A172 (cell line): ENCODE measurements around the gene CD34. TPM values are rescaled to one million over a fixed set of nuclear protein-coding genes. Genes with fewer than 3 reads are reported as not detected.

Experiments used
- DNase-seq: peaks from one replicate; pipeline ENCODE4 v3.0.0-alpha.2; 2015; ENCODE audit warnings: low spot score
- total RNA-seq: library from RNA; depleted of rRNA; stranded (reverse); fragments of >200 nt; shearing (Covaris generic); gene quantifications from 2 replicates; pipeline ENCODE4 v1.2.3, GENCODE V29; 2014

Gene CD34
- total RNA-seq, 1 experiment from 2014 or later, result 0.76 TPM

DNA sequence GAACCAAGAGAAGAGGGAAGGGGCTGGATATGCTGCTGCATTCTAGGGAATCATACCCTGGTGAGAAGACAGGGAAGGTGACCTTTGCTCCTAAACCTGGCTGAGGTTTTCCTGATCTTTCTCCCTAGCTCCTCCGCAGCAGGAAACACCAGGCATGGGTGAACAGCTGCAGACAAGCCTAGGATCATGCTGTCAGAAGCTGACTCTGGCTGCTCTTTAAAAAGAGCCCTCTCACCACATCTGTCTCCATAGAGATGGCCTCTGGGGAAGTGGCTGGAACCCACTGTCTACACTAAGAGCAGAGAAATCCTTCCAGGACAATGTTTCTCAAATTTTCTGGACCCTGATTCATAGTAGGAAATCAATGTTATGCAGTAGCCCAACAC lies 57.6 kb downstream of the CD34 start:
- DNase-seq, result no peak

DNA sequence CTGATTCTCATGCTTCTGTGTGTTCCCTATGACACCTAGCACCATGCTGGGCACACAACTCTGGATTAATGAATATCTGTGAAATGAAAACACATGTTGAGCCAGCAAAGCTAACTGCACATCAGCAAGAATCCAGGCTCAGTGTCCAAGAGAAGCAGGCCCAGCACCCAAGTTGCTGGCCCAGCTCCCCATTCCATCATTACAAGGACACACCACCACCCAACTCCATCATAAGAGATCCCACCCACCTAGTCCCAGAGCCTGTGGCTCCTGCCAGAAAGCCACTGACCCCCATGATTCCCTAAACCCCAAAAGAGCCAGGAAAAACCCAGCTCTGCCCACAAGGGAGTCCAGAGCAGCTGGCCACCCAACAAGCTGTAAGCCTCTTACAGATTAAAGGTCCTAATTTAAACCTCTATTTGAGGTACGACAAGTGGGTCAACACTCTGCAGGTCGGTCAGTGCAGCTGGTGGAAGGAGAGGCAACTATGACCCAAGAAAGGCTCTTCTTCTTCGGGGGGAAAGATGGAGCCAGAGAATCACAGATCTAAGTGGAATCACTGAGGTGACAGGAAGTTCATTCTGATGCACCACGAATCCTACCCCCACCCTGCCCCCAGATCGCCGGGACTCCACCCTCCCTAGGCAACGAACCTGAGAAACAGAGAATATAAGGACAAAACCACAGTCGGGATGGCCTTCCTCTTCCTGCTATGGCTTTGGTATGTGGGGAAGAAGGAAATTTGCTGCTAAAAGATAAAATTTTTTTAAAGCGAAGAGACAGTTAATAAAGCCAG lies 58.2 kb downstream of the CD34 start:
- no peak for DNase-seq

DNA sequence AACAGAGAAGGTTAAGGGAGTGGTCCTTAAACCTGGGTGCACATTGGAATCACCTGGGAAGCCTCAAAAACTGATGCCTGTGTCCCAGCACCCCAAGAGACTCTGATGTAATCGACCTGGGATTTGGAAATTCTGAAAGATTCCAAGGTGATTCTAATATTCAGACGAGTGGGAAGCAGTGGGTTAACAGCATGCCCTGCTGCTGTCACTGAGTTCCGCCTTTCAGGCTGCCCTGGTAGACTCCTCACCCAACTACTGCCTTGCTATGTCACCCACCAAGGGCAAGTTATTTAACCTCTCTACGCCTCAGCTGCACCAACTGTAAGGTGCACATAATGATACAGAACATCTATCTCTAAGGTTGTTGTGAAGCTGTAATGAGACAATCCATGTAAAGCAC lies 59.2 kb downstream of the CD34 start:
- no peak for DNase-seq

DNA sequence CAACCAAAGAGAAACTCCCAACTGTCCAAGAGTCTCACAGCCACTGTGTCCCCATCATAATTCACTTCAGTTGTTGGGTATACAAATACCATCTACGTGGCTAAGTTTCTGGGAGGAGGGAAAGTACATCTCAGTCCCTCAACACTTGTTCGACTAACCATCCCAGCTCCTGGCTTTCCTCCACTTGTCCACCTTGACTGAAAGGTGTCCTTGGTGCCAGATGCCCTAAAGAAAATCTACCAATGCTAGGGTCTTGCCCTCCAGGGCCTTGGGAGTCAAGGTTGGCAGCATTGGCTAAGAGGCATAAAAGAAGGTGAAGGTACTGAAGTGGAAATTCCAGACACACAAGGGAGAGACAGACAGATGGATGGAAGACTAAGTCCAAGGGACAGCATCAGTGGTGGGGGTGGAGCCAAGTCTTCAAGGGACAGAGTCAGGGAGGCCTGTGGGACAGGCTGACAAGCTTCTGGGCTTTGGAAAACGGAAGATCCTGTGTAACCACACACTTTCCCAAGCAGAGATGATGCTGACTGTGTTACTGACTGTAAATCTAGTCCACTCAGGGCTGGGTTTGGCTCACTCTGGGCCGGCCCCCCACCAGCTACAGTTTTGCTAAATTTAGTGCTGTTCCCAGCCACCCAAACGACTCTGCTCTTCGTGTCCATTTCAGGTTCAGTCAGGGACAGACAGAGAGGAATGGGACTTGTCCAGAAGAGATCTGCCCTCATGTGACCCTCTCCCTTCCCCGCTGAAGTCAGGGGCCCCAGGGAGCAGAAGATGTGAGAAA lies 60.1 kb downstream of the CD34 start:
- no peak for DNase-seq

DNA sequence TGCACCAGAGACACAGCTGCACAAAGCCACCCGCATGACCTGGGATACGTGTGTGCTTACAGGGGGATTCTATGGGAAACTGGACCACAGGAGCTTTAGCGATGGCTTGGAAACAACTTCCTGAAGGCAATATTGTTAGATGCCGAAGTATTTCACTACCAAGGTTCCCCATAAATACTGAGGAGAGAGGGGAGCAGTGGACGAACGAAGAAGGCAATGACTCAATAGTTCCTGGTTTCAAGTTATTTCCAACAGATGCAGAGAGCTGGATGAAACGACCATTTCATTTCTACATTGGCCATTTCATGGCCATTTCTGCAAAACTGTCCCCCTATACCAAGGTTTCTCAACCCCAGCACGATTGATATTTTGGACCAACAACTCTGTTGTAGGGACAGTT lies 61.3 kb downstream of the CD34 start:
- DNase-seq, result no peak

DNA sequence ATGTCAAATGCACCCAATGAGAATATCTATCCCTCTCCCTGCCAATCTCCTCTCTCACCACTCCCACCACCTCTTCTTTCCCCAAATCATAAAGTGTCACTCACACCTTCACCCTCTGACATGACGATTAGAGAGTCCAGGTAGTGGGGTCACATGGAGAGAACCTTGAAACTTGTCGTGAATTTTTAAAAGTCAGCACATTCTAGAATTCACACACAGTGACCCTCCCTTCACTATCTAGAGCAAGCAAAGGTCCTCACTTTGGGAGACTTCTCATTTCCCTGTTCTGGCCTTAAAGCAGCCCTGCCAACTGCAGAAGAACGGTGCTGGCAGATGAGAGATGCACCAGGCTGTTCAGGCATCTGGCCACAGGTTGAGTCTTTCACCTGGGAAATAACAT lies 61.9 kb downstream of the CD34 start:
- DNase-seq, result no peak

DNA sequence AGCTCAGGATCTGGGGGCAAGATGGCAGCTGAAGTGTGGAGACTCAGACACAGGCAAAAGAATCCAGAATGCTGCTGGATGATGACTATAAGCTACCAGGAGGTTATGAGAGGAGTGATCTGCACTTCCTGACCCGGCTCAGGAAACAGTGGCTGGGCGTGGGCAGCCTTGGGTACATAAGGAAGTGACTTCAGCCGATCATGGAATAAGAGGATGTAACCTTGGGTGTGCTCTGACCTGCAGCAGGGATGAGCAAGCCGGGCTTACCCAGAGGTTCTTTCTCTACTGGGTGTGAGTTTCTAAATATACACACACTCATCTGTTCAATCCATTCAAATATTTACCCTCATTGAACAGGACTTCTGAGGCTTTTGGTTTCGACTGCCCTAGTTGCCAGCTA lies 62.7 kb downstream of the CD34 start:
- peak; percentile 84 for DNase-seq

DNA sequence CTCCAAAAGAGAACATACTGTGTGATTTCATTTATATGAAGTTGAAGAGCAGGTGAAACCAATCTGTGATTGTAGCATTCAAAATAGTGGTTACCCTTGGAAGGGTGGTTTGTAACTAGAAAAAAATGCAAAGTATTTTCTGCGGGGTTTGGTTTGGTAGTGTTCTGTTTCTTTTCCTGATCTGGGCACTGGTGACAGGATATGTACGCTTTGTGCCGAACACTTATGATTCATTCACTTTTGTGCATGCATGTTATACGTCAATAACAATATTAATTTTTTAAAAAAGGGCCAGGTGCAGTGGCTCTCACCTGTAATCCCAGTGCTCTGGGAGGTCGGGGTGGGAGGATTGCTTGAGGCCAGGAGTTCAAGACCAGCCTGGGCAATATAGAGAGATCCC lies 63.8 kb downstream of the CD34 start:
- DNase-seq, result peak; percentile 25

DNA sequence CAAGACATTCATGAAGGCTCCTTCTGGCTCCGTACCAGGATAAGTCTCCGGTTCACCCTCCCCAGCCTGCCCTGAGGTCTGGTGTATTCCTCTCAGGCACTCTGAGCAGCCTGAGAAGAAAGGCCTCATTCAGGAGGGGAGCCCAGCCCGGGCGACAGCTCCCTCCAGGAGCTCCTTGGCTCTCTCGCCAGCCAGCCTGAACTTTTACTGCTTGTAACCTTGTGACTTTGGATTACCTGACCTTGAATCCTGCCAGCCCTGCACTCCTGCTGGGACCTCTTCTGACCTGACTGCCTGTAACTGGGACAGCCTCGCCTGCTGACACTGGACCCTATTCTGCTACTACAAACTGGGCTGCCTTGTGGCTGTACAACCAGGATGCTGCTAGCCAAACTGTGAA lies 65.8 kb downstream of the CD34 start:
- DNase-seq, result no peak

DNA sequence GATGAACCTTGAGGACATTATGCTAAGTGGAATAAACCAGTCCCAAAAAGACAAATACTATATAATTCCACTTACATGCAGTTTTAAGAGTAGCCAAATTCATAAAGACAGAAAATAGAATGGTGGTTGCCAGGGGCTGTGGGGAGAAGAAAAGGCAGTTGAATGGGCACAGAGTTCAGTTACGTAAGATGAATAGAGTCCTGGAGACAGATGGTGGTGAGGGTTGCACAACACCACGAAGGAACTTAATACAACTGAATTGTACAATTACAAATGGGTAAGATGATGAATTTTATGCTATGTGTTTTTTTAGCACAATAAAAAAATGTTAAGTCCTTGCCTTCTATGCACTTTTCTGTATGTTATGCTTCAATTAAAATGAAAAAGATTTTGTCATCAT lies 66.6 kb downstream of the CD34 start:
- no peak for DNase-seq

DNA sequence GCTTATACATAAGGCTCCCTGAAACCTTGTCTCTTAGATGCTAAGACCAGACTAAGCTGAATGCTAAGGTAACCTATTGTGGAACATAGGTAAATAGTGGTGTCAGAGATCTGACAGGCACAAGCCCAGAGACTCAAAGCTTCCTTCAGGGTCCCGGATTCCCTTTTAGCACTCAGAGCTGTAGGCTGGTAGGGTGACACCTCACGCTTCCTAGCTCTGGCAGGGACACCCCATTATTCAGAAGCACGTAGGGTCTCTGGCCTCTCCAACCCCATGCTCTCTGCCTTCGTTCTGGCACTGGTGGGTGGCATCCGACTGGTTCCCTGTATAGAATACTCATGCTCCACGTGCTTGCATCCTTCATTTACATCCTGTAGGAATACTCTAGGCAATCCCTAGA lies 68.4 kb downstream of the CD34 start:
- DNase-seq, result no peak

DNA sequence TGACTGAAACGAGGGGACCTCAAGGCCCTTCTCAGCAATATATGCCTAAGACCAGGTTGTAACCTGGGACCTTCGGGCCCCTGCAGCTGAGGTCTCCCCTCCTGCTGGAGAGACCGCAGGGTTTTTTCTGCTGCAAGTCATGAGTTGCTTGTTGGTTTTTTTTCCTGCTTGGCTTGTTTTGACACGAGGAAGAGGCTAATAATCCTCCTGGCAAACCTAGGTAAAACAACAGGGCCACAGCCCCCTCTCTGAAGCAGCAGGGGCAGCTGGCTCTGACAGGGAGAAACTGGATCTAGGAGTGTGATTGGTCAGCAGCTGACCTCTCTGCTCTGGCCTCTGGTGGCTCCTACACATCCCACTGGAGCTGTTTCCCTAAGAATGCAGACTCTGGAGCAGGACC lies 69.0 kb downstream of the CD34 start:
- no peak for DNase-seq

DNA sequence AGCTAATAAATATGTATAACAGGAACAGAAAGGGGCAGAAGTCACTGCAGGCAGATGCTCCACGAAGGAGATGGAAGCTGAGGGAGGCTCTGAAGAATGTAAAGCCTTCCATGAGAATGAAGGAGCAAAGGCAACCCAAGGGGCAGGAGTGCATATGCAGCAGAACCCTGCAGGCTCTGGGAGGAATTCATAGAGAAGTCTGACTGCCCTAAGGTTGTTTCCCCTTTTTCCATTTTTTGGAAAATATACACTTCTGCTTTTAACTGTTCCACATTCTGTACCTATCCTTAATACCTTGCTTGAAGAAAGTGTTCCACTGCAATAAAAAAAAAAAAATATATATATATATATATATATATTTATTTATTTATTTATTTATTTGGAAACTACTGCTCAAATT lies 69.6 kb downstream of the CD34 start:
- DNase-seq, result no peak

DNA sequence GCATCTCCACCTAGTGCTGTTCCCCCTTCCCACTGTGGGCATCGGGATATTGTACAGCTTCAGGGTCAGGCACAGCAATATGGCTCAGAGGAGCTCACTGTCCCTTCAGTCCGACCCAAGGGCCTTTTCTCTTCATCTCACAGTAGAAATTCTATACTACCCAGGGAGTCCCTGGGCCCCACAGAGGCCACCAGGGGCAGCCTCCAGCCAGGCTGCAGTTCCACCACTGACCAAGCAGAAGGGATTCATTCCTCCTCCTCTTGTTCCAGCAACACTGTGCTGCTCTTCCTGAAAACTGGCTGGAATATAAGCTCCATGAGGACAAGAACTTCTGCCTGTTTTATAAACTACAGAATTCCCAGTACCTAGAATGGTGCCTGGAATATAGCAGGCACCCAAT lies 70.5 kb downstream of the CD34 start:
- DNase-seq, result no peak

DNA sequence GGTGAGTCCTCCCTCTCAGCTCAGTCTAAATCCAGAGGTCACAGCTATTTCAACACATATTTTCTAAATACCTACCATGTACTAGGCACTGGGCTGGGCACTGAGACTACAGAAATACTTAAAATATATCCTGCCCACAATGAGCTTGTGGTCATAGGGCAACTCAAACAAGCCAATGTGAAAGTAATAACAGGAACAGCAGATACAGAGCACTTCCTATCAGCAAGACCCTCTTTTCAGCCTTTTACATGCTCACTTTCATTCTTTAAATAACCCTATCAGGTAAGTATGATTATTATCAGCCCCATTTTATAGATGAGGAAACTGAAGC lies 71.9 kb downstream of the CD34 start:
- DNase-seq, result no peak

DNA sequence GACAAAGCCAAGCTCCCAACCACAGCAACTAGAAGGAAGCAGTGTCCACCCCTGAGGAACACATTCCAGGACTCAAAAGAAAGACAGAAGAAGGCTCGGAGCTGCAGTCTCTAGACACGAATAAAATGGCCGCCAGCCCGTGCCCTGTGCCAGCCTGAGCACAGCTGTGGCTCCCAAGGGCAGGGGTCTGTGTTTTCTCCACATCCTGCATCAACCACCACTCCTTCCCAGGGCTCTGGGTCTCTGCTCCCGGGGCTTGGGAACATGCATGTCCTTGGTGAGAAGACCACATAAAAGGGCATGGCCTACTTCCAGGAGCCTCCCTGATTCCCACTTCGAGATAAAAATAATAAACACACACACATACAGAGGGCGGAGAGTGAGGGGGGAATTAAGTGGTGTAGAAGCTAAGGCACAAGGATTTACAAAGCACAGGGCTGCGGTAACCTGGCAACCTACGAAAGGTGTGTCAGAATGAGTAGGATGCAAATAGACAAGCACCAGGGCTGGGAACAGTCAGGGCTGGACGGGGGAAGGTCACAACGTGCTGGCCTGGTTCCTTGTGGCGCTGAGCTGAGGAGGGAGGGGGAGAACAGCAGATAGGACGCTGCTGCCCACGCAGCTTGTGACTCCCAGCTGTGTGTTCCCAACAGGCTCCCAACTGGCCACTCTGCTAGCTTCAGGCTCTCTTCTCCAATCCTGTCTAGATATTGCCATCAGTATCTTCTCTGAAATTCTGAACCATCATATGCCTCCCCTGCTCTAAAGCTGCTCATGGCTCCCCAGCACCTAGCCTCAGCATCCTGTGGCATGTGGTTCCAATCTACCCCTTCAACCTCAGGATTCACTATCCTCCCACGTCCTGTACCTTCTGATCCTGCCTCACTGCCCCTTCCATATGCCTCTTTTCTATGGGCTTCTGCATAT lies 72.5 kb downstream of the CD34 start:
- DNase-seq, result no peak

DNA sequence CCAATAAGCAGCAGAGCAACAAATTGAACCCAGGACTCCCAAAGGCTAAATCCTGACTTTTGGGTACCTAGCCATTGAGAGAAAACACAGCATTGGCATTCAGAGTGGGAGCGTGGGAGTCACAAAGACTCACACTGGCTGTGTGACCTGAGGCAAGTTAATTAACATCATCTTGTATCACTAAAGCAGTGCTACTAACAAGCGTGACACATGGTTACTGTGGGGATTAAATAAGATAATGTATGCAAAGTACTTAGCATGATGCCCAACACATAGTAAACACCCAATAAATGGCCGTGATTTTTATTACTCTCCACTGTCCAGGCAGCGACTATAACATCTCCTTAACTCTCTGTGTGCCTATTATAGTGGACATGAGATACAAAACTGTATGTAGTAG lies 73.3 kb downstream of the CD34 start:
- DNase-seq, result no peak

DNA sequence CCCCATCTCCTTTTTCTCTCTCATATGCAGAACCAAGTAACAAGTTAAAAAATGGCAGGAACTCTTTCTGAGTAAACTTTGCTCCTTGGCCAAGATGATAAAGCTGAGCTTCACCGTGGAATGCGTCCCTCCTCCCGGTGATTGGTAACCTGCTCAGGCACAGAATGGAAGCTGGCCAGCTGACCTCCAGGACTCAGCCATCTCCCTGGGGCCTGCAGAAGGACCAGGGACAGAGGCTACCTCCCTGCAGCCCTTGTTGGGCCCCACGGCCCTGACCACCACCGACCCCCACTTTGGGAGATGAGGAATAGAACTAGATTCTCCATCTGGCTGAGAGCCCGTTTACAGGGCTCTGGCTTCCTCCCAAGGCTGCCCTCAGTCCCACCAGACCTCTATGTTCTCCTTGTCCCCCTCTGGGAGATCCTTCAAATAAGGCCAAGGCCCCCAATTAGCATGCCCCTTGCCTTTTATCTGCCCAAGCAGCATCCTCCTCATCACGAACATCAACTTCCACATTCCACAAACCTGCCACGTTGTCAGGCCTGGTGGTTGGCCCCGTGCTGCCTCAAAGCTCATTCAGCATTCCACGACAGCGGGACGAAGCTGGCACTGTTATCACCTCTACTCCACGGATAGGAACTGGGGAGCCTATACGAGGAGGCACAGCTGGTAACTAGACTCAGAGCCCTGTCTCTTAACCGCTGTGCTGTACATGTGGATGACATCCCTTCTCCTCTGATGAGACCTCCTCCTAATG lies 74.2 kb downstream of the CD34 start:
- no peak for DNase-seq

DNA sequence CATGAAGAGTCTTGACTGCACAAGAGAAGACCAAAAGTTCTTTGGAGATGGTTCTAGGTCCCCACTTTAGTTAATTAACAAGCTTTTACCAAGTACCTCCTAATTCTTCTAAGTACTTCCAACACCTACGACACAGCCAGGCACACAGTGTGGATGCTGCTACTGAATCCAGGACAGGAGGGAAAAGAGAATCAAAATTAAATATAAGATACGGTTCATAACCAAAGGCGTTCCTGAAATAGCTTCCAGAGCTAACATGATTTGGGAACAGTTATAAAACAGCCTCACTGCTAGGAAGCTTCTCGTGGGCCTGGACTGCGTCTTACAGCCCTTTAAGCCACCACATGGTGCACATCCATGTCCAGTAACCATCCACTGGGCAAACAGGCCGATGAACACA lies 75.0 kb downstream of the CD34 start:
- DNase-seq, result no peak

DNA sequence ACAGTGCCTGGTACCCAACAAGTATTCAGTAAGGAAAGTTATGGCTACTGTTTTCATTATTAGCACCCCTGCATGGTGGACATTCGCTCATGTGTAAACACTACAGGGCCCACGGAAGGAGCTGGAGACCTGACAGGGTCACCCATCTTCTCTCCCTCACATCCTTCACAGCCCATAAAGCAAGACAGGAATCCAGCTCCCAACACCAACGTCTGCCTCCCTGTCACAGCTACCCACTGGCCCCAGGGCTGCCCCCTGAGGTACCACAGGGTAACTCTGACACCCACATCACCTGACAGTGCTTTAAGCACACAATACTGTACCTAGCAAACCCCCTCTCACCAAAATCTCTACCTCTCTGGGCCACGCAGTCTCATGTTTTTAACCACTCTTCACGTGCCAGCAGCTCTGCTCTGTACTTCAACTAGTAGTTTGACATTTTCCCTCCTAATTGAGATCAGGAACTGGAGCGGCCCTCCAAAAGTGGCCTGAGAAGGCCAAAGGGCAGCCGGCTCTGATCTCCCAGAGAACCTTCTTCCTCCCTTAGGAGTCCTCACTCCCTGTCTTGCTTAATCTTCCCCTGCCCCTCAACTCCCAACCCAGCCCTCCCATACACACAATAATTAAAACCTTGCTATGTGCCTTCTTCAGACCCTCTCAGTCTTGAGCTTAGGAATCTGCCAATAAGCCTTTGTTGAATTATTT lies 76.8 kb downstream of the CD34 start:
- DNase-seq, result no peak

DNA sequence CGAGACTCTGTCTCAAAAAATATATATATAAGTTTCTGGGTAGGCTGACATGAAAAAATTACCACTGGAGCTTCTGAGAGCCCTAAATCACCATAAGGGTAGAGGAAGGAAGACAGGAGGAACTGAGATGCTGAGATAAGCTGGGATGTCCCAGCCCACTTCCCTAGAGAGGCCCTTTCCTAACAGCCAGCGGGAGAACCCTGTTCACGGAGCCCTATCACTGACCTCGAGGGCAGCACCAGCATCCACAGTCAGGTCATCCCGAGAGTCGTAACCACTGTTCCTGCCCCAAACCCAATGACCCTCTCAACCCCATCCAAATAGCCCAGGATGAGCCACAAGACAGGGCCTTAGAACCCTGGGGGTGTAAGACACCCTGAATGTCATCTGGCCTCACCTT lies 77.5 kb downstream of the CD34 start:
- no peak for DNase-seq
